ENCODE results near the gene ARMC2. TPM values are rescaled to one million over a fixed set of nuclear protein-coding genes. Genes with fewer than 3 reads are reported as not detected.

Gene ARMC2
- total RNA-seq, 2 experiments from 2014 or later, result 2.6 to 8.4 TPM

DNA sequence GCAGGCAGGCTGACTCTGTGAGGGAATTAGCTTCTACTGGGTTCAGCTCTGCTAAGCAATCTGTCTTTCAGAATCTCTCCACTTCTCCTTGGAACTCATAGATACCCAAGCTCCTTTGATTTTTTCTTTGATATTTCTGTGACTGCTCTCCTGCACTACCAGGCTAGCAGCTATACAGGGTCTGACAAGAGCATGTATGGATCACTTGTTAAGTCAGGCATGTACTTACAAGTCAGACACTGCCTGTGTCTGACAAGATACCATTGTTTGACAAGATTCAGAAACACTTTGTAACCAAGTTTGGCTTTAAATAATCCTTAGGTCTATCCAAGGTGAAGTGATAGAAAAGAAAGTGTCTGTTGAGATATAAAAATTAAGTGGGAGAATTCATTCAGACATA is 167.0 kb downstream of the ARMC2 start:
- no peak overlapping the region for H2AFZ ChIP-seq (ENCODE audit: low read length)
- peaks cover 18% of the 10 kb centered on the region for H3K4me1 ChIP-seq (ENCODE audit: insufficient read depth, low read length, poor library complexity, severe bottlenecking)
- no peaks in the 10 kb centered on the region for H4K20me1 ChIP-seq (ENCODE audit: insufficient read depth, low read length)
- no peaks in the 10 kb centered on the region for H3K9me2 ChIP-seq (ENCODE audit: insufficient read depth, low read length)
- no peak overlapping the region for H3K4me3 ChIP-seq (ENCODE audit: low read depth, low read length, poor library complexity, severe bottlenecking)
- no peak overlapping the region for H3K4me2 ChIP-seq (ENCODE audit: low read length)
- H3K27ac ChIP-seq (ENCODE audit: low read depth, low read length, poor library complexity, severe bottlenecking), result no peak overlapping the region
- CTCF ChIA-PET (ENCODE audit: unreplicated experiment), result no interaction called here
- H3K79me2 ChIP-seq (ENCODE audit: insufficient read depth, low read depth, low read length), result peaks cover 2% of the 10 kb centered on the region; the same call in 1 of the 2 replicates
- DNase-seq (ENCODE audit: low spot score), result no peak
- H3K9me3 ChIP-seq (ENCODE audit: low read length), result no peaks in the 10 kb centered on the region
- intact Hi-C loops (cut with micrococcal nuclease; ENCODE audit: unreplicated experiment), result no loop called here
- no peak for TF ChIP-seq EZH2phosphoT487 (IDR thresholded peaks at IDR 0.05; ENCODE audit: borderline replicate concordance, low read depth, low read length)
- TF ChIP-seq, protein P1, sequence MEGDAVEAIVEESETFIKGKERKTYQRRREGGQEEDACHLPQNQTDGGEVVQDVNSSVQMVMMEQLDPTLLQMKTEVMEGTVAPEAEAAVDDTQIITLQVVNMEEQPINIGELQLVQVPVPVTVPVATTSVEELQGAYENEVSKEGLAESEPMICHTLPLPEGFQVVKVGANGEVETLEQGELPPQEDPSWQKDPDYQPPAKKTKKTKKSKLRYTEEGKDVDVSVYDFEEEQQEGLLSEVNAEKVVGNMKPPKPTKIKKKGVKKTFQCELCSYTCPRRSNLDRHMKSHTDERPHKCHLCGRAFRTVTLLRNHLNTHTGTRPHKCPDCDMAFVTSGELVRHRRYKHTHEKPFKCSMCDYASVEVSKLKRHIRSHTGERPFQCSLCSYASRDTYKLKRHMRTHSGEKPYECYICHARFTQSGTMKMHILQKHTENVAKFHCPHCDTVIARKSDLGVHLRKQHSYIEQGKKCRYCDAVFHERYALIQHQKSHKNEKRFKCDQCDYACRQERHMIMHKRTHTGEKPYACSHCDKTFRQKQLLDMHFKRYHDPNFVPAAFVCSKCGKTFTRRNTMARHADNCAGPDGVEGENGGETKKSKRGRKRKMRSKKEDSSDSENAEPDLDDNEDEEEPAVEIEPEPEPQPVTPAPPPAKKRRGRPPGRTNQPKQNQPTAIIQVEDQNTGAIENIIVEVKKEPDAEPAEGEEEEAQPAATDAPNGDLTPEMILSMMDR (conservative IDR thresholded peaks at IDR 0.05; ENCODE audit: low read length), result no peak
- POLR2A ChIA-PET, result interaction anchor here (0.6 to 1.1 kb wide), 6 partner anchors 9 to 182 kb away, joined by 3 to 7 read pairs (median 4); partner anchors contain the start of gene ARMC2
- BruUV-seq (replicated peaks), result no TSS peak
- H3K36me3 ChIP-seq (ENCODE audit: insufficient read depth, low read length), result no peaks in the 10 kb centered on the region

DNA sequence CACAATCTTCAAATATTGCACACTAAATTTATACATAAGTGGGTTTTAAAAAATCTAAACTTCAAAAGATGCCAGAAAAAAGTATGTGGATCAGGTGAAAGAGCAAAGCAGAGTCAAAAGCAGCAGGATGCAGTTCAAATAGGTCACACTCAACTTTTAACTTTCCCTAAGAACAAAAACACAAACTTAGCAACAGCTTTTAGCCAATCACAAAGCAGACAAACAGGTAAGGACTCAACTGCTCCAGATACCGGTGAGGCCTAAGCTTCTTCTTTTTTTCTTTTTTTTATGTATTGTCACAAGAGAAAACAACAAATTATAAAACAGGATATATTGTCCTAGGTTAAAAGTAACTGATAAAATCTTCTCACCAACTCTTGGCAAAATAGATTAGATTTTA is 171.7 kb downstream of the ARMC2 start:
- Histone ChIP-seq H3K9me2 (ENCODE audit: insufficient read depth, low read length) (no peaks in the 10 kb centered on the region), H3K9me3 (ENCODE audit: low read length) (no peaks in the 10 kb centered on the region), H3K27ac (ENCODE audit: low read depth, low read length, poor library complexity, severe bottlenecking) (no peak overlapping the region), H3K4me3 (ENCODE audit: low read depth, low read length, poor library complexity, severe bottlenecking) (no peak overlapping the region), H3K4me1 (ENCODE audit: insufficient read depth, low read length, poor library complexity, severe bottlenecking) (peaks cover 4% of the 10 kb centered on the region), H4K20me1 (ENCODE audit: insufficient read depth, low read length) (no peaks in the 10 kb centered on the region), H2AFZ (ENCODE audit: low read length) (no peak overlapping the region), H3K36me3 (ENCODE audit: insufficient read depth, low read length) (no peaks in the 10 kb centered on the region), H3K4me2 (ENCODE audit: low read length) (no peak overlapping the region), H3K79me2 (ENCODE audit: insufficient read depth, low read depth, low read length) (no peaks in the 10 kb centered on the region)
- DNase-seq (ENCODE audit: low spot score), result no peak
- no TSS peak for BruUV-seq (replicated peaks)
- ChIA-PET CTCF (ENCODE audit: unreplicated experiment) (no interaction called here), POLR2A (no interaction called here)
- TF ChIP-seq EZH2phosphoT487 (IDR thresholded peaks at IDR 0.05; ENCODE audit: borderline replicate concordance, low read depth, low read length), result no peak
- TF ChIP-seq, protein P1 (conservative IDR thresholded peaks at IDR 0.05; ENCODE audit: low read length), result no peak
- intact Hi-C loops (cut with micrococcal nuclease; ENCODE audit: unreplicated experiment), result no loop called here

DNA sequence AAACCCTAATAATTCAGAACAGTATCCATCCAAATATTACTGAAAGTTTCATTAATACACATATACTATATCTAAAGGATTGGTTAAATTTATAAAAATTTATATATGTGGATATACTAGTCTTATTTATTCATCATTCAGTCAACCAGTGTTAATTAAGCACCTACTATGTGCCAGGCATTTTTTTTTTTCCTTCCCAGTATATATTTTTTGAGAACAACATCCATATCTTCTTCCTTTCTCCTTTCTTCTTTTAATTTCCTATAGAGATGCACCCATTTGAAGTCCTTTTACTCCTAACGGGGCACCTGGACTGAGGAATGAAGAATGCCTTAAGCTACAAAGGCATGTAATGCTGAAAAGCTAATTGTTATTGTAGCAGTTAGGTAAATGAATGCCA is 173.6 kb downstream of the ARMC2 start:
- Histone ChIP-seq H2AFZ (ENCODE audit: low read length) (no peak overlapping the region), H3K4me1 (ENCODE audit: insufficient read depth, low read length, poor library complexity, severe bottlenecking) (peaks cover 4% of the 10 kb centered on the region), H3K36me3 (ENCODE audit: insufficient read depth, low read length) (no peaks in the 10 kb centered on the region), H3K9me3 (ENCODE audit: low read length) (no peaks in the 10 kb centered on the region), H3K4me3 (ENCODE audit: low read depth, low read length, poor library complexity, severe bottlenecking) (no peak overlapping the region), H4K20me1 (ENCODE audit: insufficient read depth, low read length) (no peaks in the 10 kb centered on the region), H3K9me2 (ENCODE audit: insufficient read depth, low read length) (no peaks in the 10 kb centered on the region), H3K27ac (ENCODE audit: low read depth, low read length, poor library complexity, severe bottlenecking) (no peak overlapping the region), H3K4me2 (ENCODE audit: low read length) (no peak overlapping the region), H3K79me2 (ENCODE audit: insufficient read depth, low read depth, low read length) (no peaks in the 10 kb centered on the region)
- no peak for DNase-seq (ENCODE audit: low spot score)
- ChIA-PET CTCF (ENCODE audit: unreplicated experiment) (no interaction called here), POLR2A (interaction anchor here (0.6 to 1.1 kb wide), 3 partner anchors 9 to 50 kb away, joined by 3 to 6 read pairs (median 4); no protein-coding TSS in a partner anchor)
- no peak for TF ChIP-seq EZH2phosphoT487 (IDR thresholded peaks at IDR 0.05; ENCODE audit: borderline replicate concordance, low read depth, low read length)
- no TSS peak for BruUV-seq (replicated peaks)
- intact Hi-C loops (cut with micrococcal nuclease; ENCODE audit: unreplicated experiment), result no loop called here

Measured in OCI-LY7 (cell line).